ENCODE results near the gene PDE8A.

DNA sequence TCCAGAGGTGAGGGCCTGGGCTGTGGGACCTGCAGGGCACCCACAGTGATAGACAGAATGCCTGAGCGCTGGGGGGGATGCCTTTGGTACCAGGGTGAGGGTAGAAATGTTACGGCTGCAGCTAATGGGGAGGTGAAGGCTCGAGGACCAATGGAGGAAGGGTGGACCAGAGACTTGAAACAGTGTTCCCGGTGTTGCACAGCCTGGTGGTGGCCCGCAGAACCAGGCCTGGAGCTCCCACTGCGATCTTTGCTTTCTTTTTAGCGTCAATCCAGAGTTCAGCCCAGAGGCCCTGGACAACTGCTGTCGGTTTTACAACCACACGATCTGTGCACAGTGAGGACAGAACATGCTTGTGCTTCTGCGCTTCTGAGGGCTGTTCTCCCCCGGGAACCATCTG is 36.8 kb upstream of the PDE8A start:
- TF ChIP-seq, protein P1, sequence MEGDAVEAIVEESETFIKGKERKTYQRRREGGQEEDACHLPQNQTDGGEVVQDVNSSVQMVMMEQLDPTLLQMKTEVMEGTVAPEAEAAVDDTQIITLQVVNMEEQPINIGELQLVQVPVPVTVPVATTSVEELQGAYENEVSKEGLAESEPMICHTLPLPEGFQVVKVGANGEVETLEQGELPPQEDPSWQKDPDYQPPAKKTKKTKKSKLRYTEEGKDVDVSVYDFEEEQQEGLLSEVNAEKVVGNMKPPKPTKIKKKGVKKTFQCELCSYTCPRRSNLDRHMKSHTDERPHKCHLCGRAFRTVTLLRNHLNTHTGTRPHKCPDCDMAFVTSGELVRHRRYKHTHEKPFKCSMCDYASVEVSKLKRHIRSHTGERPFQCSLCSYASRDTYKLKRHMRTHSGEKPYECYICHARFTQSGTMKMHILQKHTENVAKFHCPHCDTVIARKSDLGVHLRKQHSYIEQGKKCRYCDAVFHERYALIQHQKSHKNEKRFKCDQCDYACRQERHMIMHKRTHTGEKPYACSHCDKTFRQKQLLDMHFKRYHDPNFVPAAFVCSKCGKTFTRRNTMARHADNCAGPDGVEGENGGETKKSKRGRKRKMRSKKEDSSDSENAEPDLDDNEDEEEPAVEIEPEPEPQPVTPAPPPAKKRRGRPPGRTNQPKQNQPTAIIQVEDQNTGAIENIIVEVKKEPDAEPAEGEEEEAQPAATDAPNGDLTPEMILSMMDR (conservative IDR thresholded peaks at IDR 0.05 in 1 of 2, IDR thresholded peaks at IDR 0.05 in 1 of 2; ENCODE audit: low read depth in 1 of 2, low read length in 2 of 2), result no peak
- TF ChIP-seq EZH2 (IDR thresholded peaks at IDR 0.05; ENCODE audit: low read length, missing control alignments), result no peak
